ENCODE data around the gene PPARG.

The PPARG gene

GRCh38 chr3:12371525-12372140 lies 82.8 kb downstream of the PPARG start:
- DNase-seq (ENCODE audit: insufficient read length, low spot score) (no peak), FAIRE-seq (no peak)

GRCh38 chr3:12372741-12373280 lies 83.9 kb downstream of the PPARG start:
- TF ChIP-seq CTCF (IDR thresholded peaks at IDR 0.05; ENCODE audit: insufficient read depth, missing control alignments) = no peak
- FAIRE-seq = no peak
- no peak for DNase-seq (ENCODE audit: insufficient read length, low spot score)

More at GRCh38 chr3:12371525-12372140, 82.8 kb downstream of the PPARG start:
- TF ChIP-seq CTCF (IDR thresholded peaks at IDR 0.05; ENCODE audit: insufficient read depth, missing control alignments) = no peak

DNA sequence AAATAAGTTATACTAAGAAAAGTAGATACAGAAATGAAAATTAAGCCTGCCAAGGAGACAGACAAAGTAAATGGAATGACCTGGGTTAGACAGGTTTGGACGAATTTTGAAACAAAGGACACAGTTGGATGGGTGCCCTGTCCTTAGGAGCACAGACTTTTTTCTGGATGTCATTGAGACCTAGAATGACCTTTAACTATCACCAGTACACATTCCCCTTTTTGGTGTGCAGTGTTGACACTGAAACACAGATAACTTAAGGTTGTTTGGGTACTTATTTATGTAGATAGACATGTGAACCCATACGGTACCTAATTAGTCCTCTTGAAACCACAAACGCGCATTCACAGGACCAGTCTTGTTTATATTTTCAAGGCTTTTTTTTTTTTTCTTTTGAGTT lies 86.7 kb downstream of the PPARG start:
- no peak for FAIRE-seq

DNA sequence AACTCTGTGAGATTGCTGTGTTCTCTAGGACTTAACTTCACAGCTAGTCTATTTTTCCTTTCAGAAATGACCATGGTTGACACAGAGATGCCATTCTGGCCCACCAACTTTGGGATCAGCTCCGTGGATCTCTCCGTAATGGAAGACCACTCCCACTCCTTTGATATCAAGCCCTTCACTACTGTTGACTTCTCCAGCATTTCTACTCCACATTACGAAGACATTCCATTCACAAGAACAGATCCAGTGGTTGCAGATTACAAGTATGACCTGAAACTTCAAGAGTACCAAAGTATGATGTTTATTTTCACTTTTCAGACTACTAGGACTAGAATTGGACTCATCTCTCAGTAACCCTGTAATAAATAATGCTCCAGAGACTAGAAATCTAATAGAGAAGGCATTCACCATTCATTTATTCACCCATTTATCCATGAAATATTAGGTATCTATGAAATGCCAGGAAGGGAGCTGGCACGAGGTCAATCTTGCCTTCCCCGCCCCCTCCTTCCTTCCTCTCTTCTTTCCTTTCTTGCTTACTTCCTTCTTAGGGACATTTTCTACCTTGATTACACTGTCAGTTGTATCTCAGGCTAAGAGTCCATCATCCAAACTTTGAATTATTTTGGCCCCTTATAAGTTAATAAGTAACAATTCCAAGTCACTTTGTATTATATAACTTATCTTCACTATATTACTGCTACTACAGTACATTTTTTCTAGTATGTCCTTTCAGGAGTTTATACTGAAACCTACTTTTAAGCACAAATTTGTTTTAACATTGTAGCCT lies 91.0 kb downstream of the PPARG start:
- DNase-seq (ENCODE audit: insufficient read length, low spot score) (no peak), FAIRE-seq (no peak)
- no peak for TF ChIP-seq CTCF (IDR thresholded peaks at IDR 0.05; ENCODE audit: insufficient read depth, missing control alignments)

More for the DNA sequence above, 86.7 kb downstream of the PPARG start:
- no peak for DNase-seq (ENCODE audit: insufficient read length, low spot score)
- no peak for TF ChIP-seq CTCF (IDR thresholded peaks at IDR 0.05; ENCODE audit: insufficient read depth, missing control alignments)

DNA sequence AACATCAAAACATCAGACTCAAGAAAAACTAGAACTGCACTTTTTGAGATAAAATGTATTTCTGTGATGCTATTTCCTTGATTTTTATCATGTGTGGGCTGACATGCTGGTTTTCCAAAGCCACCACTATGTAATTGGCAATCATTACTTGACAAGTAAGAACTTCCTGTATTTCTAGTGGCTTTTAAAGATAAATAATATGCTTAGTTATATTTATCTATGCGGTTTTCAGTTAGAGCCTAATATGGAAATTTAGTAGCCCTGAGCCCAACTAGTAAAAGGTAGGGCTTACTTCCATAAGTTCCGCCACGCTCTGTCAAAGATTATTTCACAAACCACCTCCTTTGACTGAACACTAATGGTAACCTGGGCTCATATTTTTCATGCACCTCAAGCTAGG lies 91.6 kb downstream of the PPARG start:
- no peak for TF ChIP-seq CTCF (IDR thresholded peaks at IDR 0.05; ENCODE audit: insufficient read depth, missing control alignments)
- DNase-seq (ENCODE audit: insufficient read length, low spot score) = no peak
- FAIRE-seq = no peak

DNA sequence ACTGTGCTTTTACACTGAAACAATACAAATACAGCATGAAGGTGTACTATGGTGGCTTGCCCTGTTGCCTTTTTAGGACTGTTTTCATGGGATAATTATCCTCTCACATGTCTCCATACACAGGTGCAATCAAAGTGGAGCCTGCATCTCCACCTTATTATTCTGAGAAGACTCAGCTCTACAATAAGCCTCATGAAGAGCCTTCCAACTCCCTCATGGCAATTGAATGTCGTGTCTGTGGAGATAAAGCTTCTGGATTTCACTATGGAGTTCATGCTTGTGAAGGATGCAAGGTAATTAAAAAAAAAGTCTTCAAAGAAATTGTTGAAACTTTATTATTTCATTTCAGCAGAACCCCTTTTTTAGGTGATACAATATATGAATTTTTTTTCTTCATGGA lies 92.3 kb downstream of the PPARG start:
- no peak for TF ChIP-seq CTCF (IDR thresholded peaks at IDR 0.05; ENCODE audit: insufficient read depth, missing control alignments)
- no peak for FAIRE-seq
- no peak for DNase-seq (ENCODE audit: insufficient read length, low spot score)

DNA sequence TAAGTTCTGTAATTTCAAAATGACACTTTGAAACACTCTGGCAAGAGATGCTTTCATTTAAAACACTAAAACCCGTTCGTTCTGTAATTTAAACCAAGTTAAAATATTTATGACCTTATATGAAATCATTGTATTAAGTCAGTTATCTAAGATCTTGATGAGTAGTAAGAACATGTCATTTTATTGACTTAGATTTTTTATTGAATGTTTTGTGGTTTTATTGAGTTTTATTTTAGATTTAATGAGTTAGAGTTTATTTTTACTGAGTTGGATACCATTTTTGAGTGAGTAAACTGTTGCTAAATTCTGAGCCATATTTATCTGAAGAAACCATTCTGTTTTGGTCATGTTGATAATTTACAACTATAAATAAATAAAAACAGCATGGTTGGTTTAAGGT lies 94.3 kb downstream of the PPARG start:
- FAIRE-seq (no peak), DNase-seq (ENCODE audit: insufficient read length, low spot score) (no peak)
- TF ChIP-seq CTCF (IDR thresholded peaks at IDR 0.05; ENCODE audit: insufficient read depth, missing control alignments) = no peak

Data from D721Med (cell line).